Measurements from ENCODE around the gene CREB5. TPM values are rescaled to one million over a fixed set of nuclear protein-coding genes. Genes with fewer than 3 reads are reported as not detected.

The CREB5 gene
- total RNA-seq: 1.2 and 2.9 TPM in 2 replicates

GRCh38 chr7:28411876-28412662 is at the start of gene CREB5:
CREB5 (plus strand) TSS chr7:28412518; CDS start chr7:28412915, 397 bp downstream.

Other genes starting within 250 kb of the CREB5 start
- 18.9 and 21.3 TPM in 2 replicates for gene JAZF1, start 231.7 kb upstream of the CREB5 start, total RNA-seq